Measurements from ENCODE around the gene CUEDC1. TPM values are rescaled to one million over a fixed set of nuclear protein-coding genes. Genes with fewer than 3 reads are reported as not detected.

Gene CUEDC1
- total and polyA plus RNA-seq, 2 experiments from 2014 or later, result 11.6 to 23.3 TPM

- Histone ChIP-seq H3K4me3 (no peak overlapping the region), H3K36me3 (replicated peaks; ENCODE audit: insufficient read depth, low read depth) (no peaks in the 10 kb centered on the region), H3K9me2 (replicated peaks; ENCODE audit: insufficient read depth) (no peaks in the 10 kb centered on the region), H3K9me3 (ENCODE audit: low read depth) (no peaks in the 10 kb centered on the region), H2AFZ (no peak overlapping the region), H3K4me1 (ENCODE audit: insufficient read depth) (peaks cover 57% of the 10 kb centered on the region), H3K4me2 (peak overlapping the region; percentile 58), H3K79me2 (no peaks in the 10 kb centered on the region), H3K27ac (peak overlapping the region; percentile 95), H4K20me1 (ENCODE audit: insufficient read depth, poor library complexity, severe bottlenecking) (no peaks in the 10 kb centered on the region), H3K27me3 (no peaks in the 10 kb centered on the region)
- peak; percentile 72 for DNase-seq (ENCODE audit: low spot score)
- TF ChIP-seq EZH2 (IDR thresholded peaks at IDR 0.05; ENCODE audit: borderline replicate concordance), result no peak
- no peak for TF ChIP-seq CTCF (IDR thresholded peaks at IDR 0.05; ENCODE audit: poor library complexity)
- TF ChIP-seq EZH2phosphoT487 (IDR thresholded peaks at IDR 0.05; ENCODE audit: low read depth, severe bottlenecking, unreplicated experiment), result no peak
- 46% methylated on average over 12 of the region's 12 CpGs for WGBS (ENCODE audit: low lambda C conversion rate, missing lambda C conversion rate)
Observed at GRCh38 chr17:57879437-57880085, 75.7 kb downstream of the CUEDC1 start.

GRCh38 chr17:57877803-57878377 is 77.3 kb downstream of the CUEDC1 start:
- 78% methylated on average over 9 of the region's 9 CpGs for WGBS (ENCODE audit: low lambda C conversion rate, missing lambda C conversion rate)
- Histone ChIP-seq H3K4me2 (no peak overlapping the region), H3K27me3 (no peaks in the 10 kb centered on the region), H3K9me2 (replicated peaks; ENCODE audit: insufficient read depth) (no peaks in the 10 kb centered on the region), H3K79me2 (no peaks in the 10 kb centered on the region), H3K9me3 (ENCODE audit: low read depth) (no peaks in the 10 kb centered on the region), H3K27ac (peak overlapping the region; percentile 95), H4K20me1 (ENCODE audit: insufficient read depth, poor library complexity, severe bottlenecking) (no peaks in the 10 kb centered on the region), H2AFZ (no peak overlapping the region), H3K4me1 (ENCODE audit: insufficient read depth) (peaks cover 67% of the 10 kb centered on the region), H3K36me3 (replicated peaks; ENCODE audit: insufficient read depth, low read depth) (no peaks in the 10 kb centered on the region), H3K4me3 (no peak overlapping the region)
- no peak for DNase-seq (ENCODE audit: low spot score)
- TF ChIP-seq CTCF (IDR thresholded peaks at IDR 0.05; ENCODE audit: poor library complexity) (no peak), EZH2phosphoT487 (IDR thresholded peaks at IDR 0.05; ENCODE audit: low read depth, severe bottlenecking, unreplicated experiment) (no peak)

- H3K27ac ChIP-seq, result peak overlapping the region; percentile 77
- H3K36me3 ChIP-seq (replicated peaks; ENCODE audit: insufficient read depth, low read depth), result no peaks in the 10 kb centered on the region
- 85% methylated on average over 2 of the region's 2 CpGs for WGBS (ENCODE audit: low lambda C conversion rate, missing lambda C conversion rate)
- H3K4me3 ChIP-seq, result no peak overlapping the region
- no peak overlapping the region for H2AFZ ChIP-seq
- TF ChIP-seq EZH2phosphoT487 (IDR thresholded peaks at IDR 0.05; ENCODE audit: low read depth, severe bottlenecking, unreplicated experiment), result no peak
- no peak for TF ChIP-seq CTCF (IDR thresholded peaks at IDR 0.05; ENCODE audit: poor library complexity)
- no peak for TF ChIP-seq EZH2 (IDR thresholded peaks at IDR 0.05; ENCODE audit: borderline replicate concordance)
- no peak for DNase-seq (ENCODE audit: low spot score)
- H3K4me2 ChIP-seq, result no peak overlapping the region
- no peaks in the 10 kb centered on the region for H3K9me2 ChIP-seq (replicated peaks; ENCODE audit: insufficient read depth)
- no peaks in the 10 kb centered on the region for H3K27me3 ChIP-seq
- H3K9me3 ChIP-seq (ENCODE audit: low read depth), result no peaks in the 10 kb centered on the region
- H3K4me1 ChIP-seq (ENCODE audit: insufficient read depth), result peaks cover 59% of the 10 kb centered on the region
- no peaks in the 10 kb centered on the region for H4K20me1 ChIP-seq (ENCODE audit: insufficient read depth, poor library complexity, severe bottlenecking)
- no peaks in the 10 kb centered on the region for H3K79me2 ChIP-seq
Observed at GRCh38 chr17:57876866-57877237, 78.4 kb downstream of the CUEDC1 start.

All from hepatocyte (in vitro differentiated cells).